Activated CD4-positive, alpha-beta T cell treated with anti-CD3 and anti-CD28 coated beads, Interleukin-2, Interleukin-6, amounts not matched to agents 100 ng/mL and 50 ng/mL, durations not matched to agents 16 hours and 8 hours (primary cell): ENCODE measurements around the gene GHR.
"Not testable (repeated sequence)": the region's sequence is repeated elsewhere in the genome, so short reads cannot be mapped to it uniquely, and the experiment has no call there.

Experiments used
- DNase-seq: peaks from one replicate; pipeline ENCODE4 v3.0.0-alpha.2; 2020

Gene GHR

GRCh38 chr5:42572313-42572712 lies 149.1 kb downstream of the GHR start:
- DNase-seq, result no peak

GRCh38 chr5:42573386-42573785 lies 150.1 kb downstream of the GHR start:
- DNase-seq, result no peak

GRCh38 chr5:42575914-42576313 lies 152.7 kb downstream of the GHR start:
- DNase-seq, result not testable (repeated sequence)

- not testable (repeated sequence) for DNase-seq
These were observed 155.7 kb downstream of the GHR start for GRCh38 chr5:42578901-42579300.

GRCh38 chr5:42579320-42579719 lies 156.1 kb downstream of the GHR start:
- no peak for DNase-seq

- no peak for DNase-seq
These were observed 158.6 kb downstream of the GHR start for GRCh38 chr5:42581845-42582244.

GRCh38 chr5:42582723-42583122 lies 159.5 kb downstream of the GHR start:
- DNase-seq, result no peak

- peak; percentile 57 for DNase-seq
These were observed 160.1 kb downstream of the GHR start for GRCh38 chr5:42583322-42583721.

- no peak for DNase-seq
These were observed 163.4 kb downstream of the GHR start for GRCh38 chr5:42586625-42587024.

GRCh38 chr5:42587096-42587723 lies 164.0 kb downstream of the GHR start:
- no peak for DNase-seq

- DNase-seq, result no peak
These were observed 167.3 kb downstream of the GHR start for GRCh38 chr5:42590566-42590965.

GRCh38 chr5:42591015-42591414 lies 167.8 kb downstream of the GHR start:
- no peak for DNase-seq

GRCh38 chr5:42592401-42593140 lies 169.3 kb downstream of the GHR start:
- no peak for DNase-seq

- DNase-seq, result no peak
These were observed 170.4 kb downstream of the GHR start for GRCh38 chr5:42593591-42593990.

- DNase-seq, result no peak
These were observed 172.4 kb downstream of the GHR start for GRCh38 chr5:42595597-42595996.

GRCh38 chr5:42596817-42597216 lies 173.6 kb downstream of the GHR start:
- no peak for DNase-seq

GRCh38 chr5:42597318-42597937 lies 174.2 kb downstream of the GHR start:
- no peak for DNase-seq

- no peak for DNase-seq
These were observed 175.1 kb downstream of the GHR start for GRCh38 chr5:42598311-42598710.

GRCh38 chr5:42599106-42599505 lies 175.9 kb downstream of the GHR start:
- no peak for DNase-seq

- DNase-seq, result no peak
These were observed 177.2 kb downstream of the GHR start for GRCh38 chr5:42600441-42600840.

GRCh38 chr5:42604171-42604711 lies 181.0 kb downstream of the GHR start:
- DNase-seq, result no peak

- no peak for DNase-seq
These were observed 182.3 kb downstream of the GHR start for GRCh38 chr5:42605490-42605889.

- DNase-seq, result no peak
These were observed 183.2 kb downstream of the GHR start for GRCh38 chr5:42606464-42606869.

GRCh38 chr5:42611437-42611836 lies 188.2 kb downstream of the GHR start:
- no peak for DNase-seq
